Measurements from ENCODE around the gene AGXT.

GRCh38 chr2:240832921-240833494 is 35.6 kb upstream of the AGXT start:
- TF ChIP-seq CTCF (conservative IDR thresholded peaks at IDR 0.05; ENCODE audit: low read depth, low read length) (no peak), EZH2 (IDR thresholded peaks at IDR 0.05; ENCODE audit: borderline replicate concordance, low read depth, low read length, poor library complexity, severe bottlenecking) (no peak)
